IMR-90 (cell line): ENCODE results near the gene TIAM1. TPM values are rescaled to one million over a fixed set of nuclear protein-coding genes. Genes with fewer than 3 reads are reported as not detected.

Source experiments
- ATAC-seq: fragments of 200-7000 bp; cut with Tn5 transposase; 2 replicates; pipeline ENCODE4 v1.9.1; 2020; ENCODE audit warnings: low read depth, mild to moderate bottlenecking, moderate library complexity
- BruUV-seq: library from RNA; stranded (reverse); fragments of 400-500 nt; replicated peaks from 2 replicates; lab custom pipeline; 2021; lab: Mats Ljungman, UMichigan
- CTCF ChIA-PET: fragments of 300-600 bp; formaldehyde crosslinking; extraction: SDS; loops from one replicate; lab custom pipeline; 2021; ENCODE audit warnings: antibody characterized with exemption; lab: Yijun Ruan, JAX
- POLR2A ChIA-PET: fragments of 300-600 bp; sonication (Branson Sonifier 250); formaldehyde crosslinking; loops from one replicate; lab custom pipeline; 2022; ENCODE audit warnings: antibody characterized with exemption; ENCODE audit not compliant: unreplicated experiment; lab: Charles Lee
- DNase-seq: peaks from one replicate; pipeline ENCODE4 v3.0.0; 2013
- H2AFZ ChIP-seq: replicated peaks from 2 replicates; pipeline ENCODE3; 2013; ENCODE audit warnings: low read length, mild to moderate bottlenecking; ENCODE audit not compliant: poor library complexity
- H2AK5ac ChIP-seq: 2 replicates; pipeline ENCODE4 v1.6.1; 2013; ENCODE audit warnings: low read depth, low read length, inconsistent platforms
- H2AK9ac ChIP-seq: replicated peaks from 2 replicates; pipeline ENCODE3; 2013; ENCODE audit warnings: mild to moderate bottlenecking, low read depth, low read length, moderate library complexity; ENCODE audit not compliant: poor library complexity
- H2BK120ac ChIP-seq: 2 replicates; pipeline ENCODE4 v1.6.1; 2013; ENCODE audit warnings: low read depth, low read length, inconsistent platforms
- H2BK15ac ChIP-seq: 3 replicates; pipeline ENCODE4 v1.6.1; 2013; ENCODE audit warnings: low read depth, low read length, inconsistent platforms
- H2BK20ac ChIP-seq: 2 replicates; pipeline ENCODE4 v1.6.1; 2013; ENCODE audit warnings: low read depth, mild to moderate bottlenecking, inconsistent platforms, low read length, moderate library complexity
- H2BK5ac ChIP-seq: 2 replicates; pipeline ENCODE4 v1.6.1; 2013; ENCODE audit warnings: mild to moderate bottlenecking, low read depth, low read length, inconsistent platforms; ENCODE audit not compliant: poor library complexity, severe bottlenecking
- H3K14ac ChIP-seq: replicated peaks from 2 replicates; pipeline ENCODE4 v1.6.1; 2013; ENCODE audit warnings: low read depth, low read length, inconsistent platforms
- H3K18ac ChIP-seq: 2 replicates; pipeline ENCODE4 v1.6.1; 2013; ENCODE audit warnings: low read depth, low read length, control low read depth
- H3K23ac ChIP-seq: 2 replicates; pipeline ENCODE4 v1.6.1; 2013; ENCODE audit warnings: low read depth, low read length, inconsistent platforms
- H3K27ac ChIP-seq: 2 replicates; pipeline ENCODE4 v1.5.1; 2013; ENCODE audit warnings: mild to moderate bottlenecking, control low read depth, low read length; ENCODE audit not compliant: insufficient read depth
- H3K27me3 ChIP-seq: 2 replicates; pipeline ENCODE4 v1.6.1; 2013; ENCODE audit warnings: low read length; ENCODE audit not compliant: control insufficient read depth, insufficient read depth
- H3K36me3 ChIP-seq: 2 replicates; pipeline ENCODE4 v1.6.1; 2013; ENCODE audit warnings: low read length, mixed read lengths; ENCODE audit not compliant: control insufficient read depth, insufficient read depth
- H3K4ac ChIP-seq: 2 replicates; pipeline ENCODE4 v1.6.1; 2013; ENCODE audit warnings: low read depth, low read length, inconsistent platforms
- H3K4me1 ChIP-seq: 2 replicates; pipeline ENCODE4 v1.6.1; 2013; ENCODE audit warnings: low read length, mixed read lengths; ENCODE audit not compliant: control insufficient read depth, insufficient read depth
- H3K4me2 ChIP-seq: 2 replicates; pipeline ENCODE4 v1.6.1; 2013; ENCODE audit warnings: low read depth, mild to moderate bottlenecking, control low read depth, low read length, moderate library complexity
- H3K4me3 ChIP-seq: 2 replicates; pipeline ENCODE4 v1.5.1; 2013; ENCODE audit warnings: low read depth, mild to moderate bottlenecking, control low read depth, low read length, moderate library complexity; ENCODE audit not compliant: insufficient read depth
- H3K56ac ChIP-seq: 2 replicates; pipeline ENCODE4 v1.6.1; 2013; ENCODE audit warnings: low read length, inconsistent platforms; ENCODE audit not compliant: insufficient read depth; ENCODE audit errors: extremely low read depth
- H3K79me1 ChIP-seq, 2 experiments: 2 replicates each; pipeline ENCODE4 v1.6.1; 2013; ENCODE audit warnings: low read length in 2 of 2, inconsistent platforms in 1 of 2, low read depth in 1 of 2
- H3K9ac ChIP-seq: 2 replicates; pipeline ENCODE4 v1.6.1; 2013; ENCODE audit warnings: low read depth, low read length, control low read depth
- H3K9me1 ChIP-seq: 2 replicates; pipeline ENCODE4 v1.6.1; 2013; ENCODE audit warnings: low read length, inconsistent platforms; ENCODE audit not compliant: insufficient read depth
- H3K9me3 ChIP-seq: 2 replicates; pipeline ENCODE4 v1.6.1; 2013; ENCODE audit warnings: low read length; ENCODE audit not compliant: control insufficient read depth, insufficient read depth
- H4K20me1 ChIP-seq: 2 replicates; pipeline ENCODE4 v1.6.1; 2013; ENCODE audit warnings: low read length, inconsistent platforms; ENCODE audit not compliant: insufficient read depth
- H4K5ac ChIP-seq: 2 replicates; pipeline ENCODE4 v1.6.1; 2013; ENCODE audit warnings: mild to moderate bottlenecking, low read depth, low read length, control low read depth
- H4K8ac ChIP-seq, 2 experiments: 2 replicates each; pipeline ENCODE4 v1.6.1; 2013; ENCODE audit warnings: low read depth in 2 of 2, low read length in 2 of 2, control low read depth in 1 of 2, inconsistent platforms in 1 of 2
- H4K91ac ChIP-seq: 2 replicates; pipeline ENCODE4 v1.6.1; 2013; ENCODE audit warnings: low read depth, low read length, inconsistent platforms; ENCODE audit not compliant: insufficient read depth
- BHLHE40 ChIP-seq: fragments of 150-350 bp; IDR thresholded peaks from 2 replicates; pipeline ENCODE4 v1.6.1; 2016; ENCODE audit warnings: mild to moderate bottlenecking, low read depth, low read length
- CEBPB ChIP-seq: IDR thresholded peaks from 2 replicates; pipeline ENCODE4 v1.6.1; 2012; ENCODE audit warnings: low read depth, low read length, improper control_type of control experiment
- CHD1 ChIP-seq: IDR thresholded peaks from 2 replicates; pipeline ENCODE4 v1.6.1; 2012; ENCODE audit warnings: low read depth, low read length, improper control_type of control experiment
- CTCF ChIP-seq: conservative IDR thresholded peaks from 2 replicates; pipeline ENCODE4 v1.5.1; 2012; ENCODE audit warnings: mild to moderate bottlenecking, low read depth, low read length, improper control_type of control experiment
- FOS ChIP-seq: fragments of 150-350 bp; IDR thresholded peaks from 2 replicates; pipeline ENCODE4 v1.6.1; 2016; ENCODE audit warnings: low read depth, low read length
- MAFK ChIP-seq: IDR thresholded peaks from 2 replicates; pipeline ENCODE4 v1.6.1; 2012; ENCODE audit warnings: low read depth, low read length, improper control_type of control experiment
- MAZ ChIP-seq: IDR thresholded peaks from 2 replicates; pipeline ENCODE4 v1.6.1; 2012; ENCODE audit warnings: low read depth, mild to moderate bottlenecking, low read length, improper control_type of control experiment, moderate library complexity, borderline replicate concordance
- MXI1 ChIP-seq: IDR thresholded peaks from 2 replicates; pipeline ENCODE4 v1.6.1; 2012; ENCODE audit warnings: low read depth, mild to moderate bottlenecking, low read length, moderate library complexity, borderline replicate concordance
- NFE2L2 ChIP-seq: fragments of 150-350 bp; IDR thresholded peaks from 2 replicates; pipeline ENCODE4 v1.6.1; 2016; ENCODE audit warnings: low read depth, mild to moderate bottlenecking, low read length
- POLR2A ChIP-seq: IDR thresholded peaks from 2 replicates; pipeline ENCODE4 v1.6.1; 2012; ENCODE audit warnings: mild to moderate bottlenecking, low read depth, low read length
- RAD21 ChIP-seq: IDR thresholded peaks from 2 replicates; pipeline ENCODE4 v1.6.1; 2012; ENCODE audit warnings: low read length, improper control_type of control experiment
- RCOR1 ChIP-seq: IDR thresholded peaks from 2 replicates; pipeline ENCODE4 v1.6.1; 2012; ENCODE audit warnings: mild to moderate bottlenecking, low read length, improper control_type of control experiment; ENCODE audit not compliant: insufficient replicate concordance
- RFX5 ChIP-seq: IDR thresholded peaks from 2 replicates; pipeline ENCODE4 v1.8.0; 2012; ENCODE audit warnings: low read depth, mild to moderate bottlenecking, low read length, moderate library complexity
- SMC3 ChIP-seq: fragments of 150-350 bp; IDR thresholded peaks from 2 replicates; pipeline ENCODE4 v1.6.1; 2016; ENCODE audit warnings: low read depth, mild to moderate bottlenecking, antibody characterized with exemption, low read length, moderate library complexity
- USF2 ChIP-seq: fragments of 150-350 bp; IDR thresholded peaks from 2 replicates; pipeline ENCODE4 v1.6.1; 2017; ENCODE audit warnings: mild to moderate bottlenecking, antibody characterized with exemption, low read length, low read depth
- WGBS, 2 experiments: methylation state at CpG; one replicate each; pipeline versions ENCODE4 v1.1.5 to v1.1.7; 2013; ENCODE audit warnings: missing lambda C conversion rate in 2 of 2; ENCODE audit not compliant: insufficient read length in 1 of 2; ENCODE audit errors: extremely low coverage in 2 of 2; 5-methylcytosine and 5-hydroxymethylcytosine counted together
- dilution Hi-C: fragments of 300-500 bp; cut with HindIII; formaldehyde crosslinking; loops from one replicate; pipeline ENCODE4 v1.14.3; 2018; ENCODE audit warnings: low sequenced_read_pairs; ENCODE audit not compliant: unreplicated experiment
- in situ Hi-C: fragments of 300-500 bp; cut with MboI; formaldehyde crosslinking; loops from 3 replicates; pipeline ENCODE4 v1.14.3; 2019; ENCODE audit warnings: low sequenced_read_pairs, inconsistent platforms, mixed read lengths
- intact Hi-C: fragments of 100-400 bp; cut with micrococcal nuclease; formaldehyde crosslinking; loops from 2 replicates; pipeline ENCODE4 v1.10.0; 2022
- polyA plus RNA-seq, 3 experiments: library from polyadenylated mRNA; depleted of rRNA; stranded (reverse); fragments of >200 nt; gene quantifications; 2 replicates each; pipeline ENCODE4 v1.2.3, GENCODE V29; 2012; ENCODE audit warnings: low replicate concordance in 1 of 3
- total RNA-seq: library from RNA; depleted of rRNA; stranded (reverse); fragments of >200 nt; gene quantifications from 2 replicates; pipeline ENCODE4 v1.2.3, GENCODE V29; 2012
- TF ChIP-seq, protein P1 (sequence below): fragments of 150-350 bp; IDR thresholded peaks from 2 replicates; pipeline ENCODE4 v1.6.1; 2016; ENCODE audit warnings: low read depth, mild to moderate bottlenecking, low read length, moderate library complexity, borderline replicate concordance

The TIAM1 gene
- total and polyA plus RNA-seq, 2 of the 4 experiments (the other 2 are of a cell fraction), result 2.9 to 9.3 TPM

DNA sequence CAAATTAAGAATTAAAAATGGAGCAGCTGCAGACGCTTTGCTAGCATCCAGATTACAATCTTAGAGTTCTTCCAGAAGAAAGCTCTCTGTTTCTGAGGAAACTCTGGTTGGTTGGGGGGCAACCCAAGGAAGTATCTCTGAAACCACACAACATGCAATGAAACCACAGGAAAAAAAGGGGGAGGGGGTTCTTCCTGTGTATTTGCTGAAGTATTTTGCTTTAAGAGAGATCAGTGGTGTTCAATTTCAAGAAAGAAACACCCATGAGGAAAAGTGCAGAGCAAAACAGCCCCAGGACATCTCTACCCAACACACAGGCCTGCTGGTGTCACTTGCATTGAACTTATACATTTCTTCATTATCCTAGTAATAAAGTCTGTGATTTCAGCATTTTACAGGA, 19.7 kb upstream of the TIAM1 start:
- Histone ChIP-seq H3K27me3 (peaks cover 2% of the 10 kb centered on the region), H3K9ac (no peak overlapping the region), H4K91ac (no peak overlapping the region), H3K14ac (no peak overlapping the region), H3K9me3 (no peaks in the 10 kb centered on the region), H3K36me3 (no peaks in the 10 kb centered on the region), H3K4me3 (no peak overlapping the region), H3K79me1 (no peaks in the 10 kb centered on the region), H3K27ac (no peak overlapping the region), H2BK120ac (no peak overlapping the region), H3K18ac (no peak overlapping the region), H2BK5ac (no peak overlapping the region), H3K23ac (no peak overlapping the region), H2AFZ (no peak overlapping the region), H4K8ac (no peak overlapping the region), H2AK5ac (no peak overlapping the region), H3K4ac (no peak overlapping the region), H3K9me1 (no peaks in the 10 kb centered on the region), H4K5ac (no peak overlapping the region), H2BK15ac (no peak overlapping the region), H3K56ac (no peak overlapping the region), H3K4me2 (no peak overlapping the region), H2AK9ac (no peak overlapping the region), H4K20me1 (no peaks in the 10 kb centered on the region), H2BK20ac (no peak overlapping the region), H3K4me1 (no peaks in the 10 kb centered on the region)
- no CpG with 5 or more reads among the region's 1 CpG for WGBS, 2 experiments
- DNase-seq (no peak), ATAC-seq (no peak)
- CTCF ChIA-PET, result no interaction called here
- BruUV-seq, result no TSS peak
- POLR2A ChIA-PET, result no interaction called here
- no peak for TF ChIP-seq SMC3
- TF ChIP-seq, protein P1, sequence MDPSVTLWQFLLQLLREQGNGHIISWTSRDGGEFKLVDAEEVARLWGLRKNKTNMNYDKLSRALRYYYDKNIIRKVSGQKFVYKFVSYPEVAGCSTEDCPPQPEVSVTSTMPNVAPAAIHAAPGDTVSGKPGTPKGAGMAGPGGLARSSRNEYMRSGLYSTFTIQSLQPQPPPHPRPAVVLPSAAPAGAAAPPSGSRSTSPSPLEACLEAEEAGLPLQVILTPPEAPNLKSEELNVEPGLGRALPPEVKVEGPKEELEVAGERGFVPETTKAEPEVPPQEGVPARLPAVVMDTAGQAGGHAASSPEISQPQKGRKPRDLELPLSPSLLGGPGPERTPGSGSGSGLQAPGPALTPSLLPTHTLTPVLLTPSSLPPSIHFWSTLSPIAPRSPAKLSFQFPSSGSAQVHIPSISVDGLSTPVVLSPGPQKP, result no peak
- TF ChIP-seq BHLHE40, result no peak
- no peak for TF ChIP-seq CTCF
- TF ChIP-seq RAD21, result no peak
- TF ChIP-seq MAFK, result no peak
- no peak for TF ChIP-seq NFE2L2
- TF ChIP-seq MXI1, result no peak
- TF ChIP-seq RFX5, result no peak
- TF ChIP-seq USF2, result no peak
- TF ChIP-seq FOS, result no peak
- no peak for TF ChIP-seq RCOR1
- no peak for TF ChIP-seq CEBPB
- TF ChIP-seq POLR2A, result no peak
- TF ChIP-seq CHD1, result no peak
- no peak for TF ChIP-seq MAZ
- in situ Hi-C loops, result no loop called here
- intact Hi-C loops, result no loop called here
- dilution Hi-C loops, result no loop called here
